ENCODE data around the gene D2HGDH.
"Not testable (repeated sequence)": the region's sequence is repeated elsewhere in the genome, so short reads cannot be mapped to it uniquely, and the experiment has no call there.

DNA sequence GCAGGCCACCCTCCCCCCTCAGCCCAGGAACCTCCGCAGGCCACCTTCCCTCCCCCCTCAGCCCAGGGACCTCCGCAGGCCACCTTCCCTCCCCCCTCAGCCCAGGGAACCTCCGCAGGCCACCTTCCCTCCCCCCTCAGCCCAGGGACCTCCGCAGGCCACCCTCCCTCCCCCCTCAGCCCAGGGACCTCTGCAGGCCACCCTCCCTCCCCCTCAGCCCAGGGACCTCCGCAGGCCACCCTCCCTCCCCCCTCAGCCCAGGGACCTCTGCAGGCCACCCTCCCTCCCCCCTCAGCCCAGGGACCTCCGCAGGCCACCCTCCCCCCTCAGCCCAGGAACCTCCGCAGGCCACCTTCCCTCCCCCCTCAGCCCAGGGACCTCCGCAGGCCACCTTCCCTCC is 71.8 kb downstream of the D2HGDH start:
- TF ChIP-seq EZH2 (optimal IDR thresholded peaks at IDR 0.05; ENCODE audit: low read depth, low read length); CTCF (IDR thresholded peaks at IDR 0.05; ENCODE audit: low read length); EZH2phosphoT487 (IDR thresholded peaks at IDR 0.05; ENCODE audit: low read length): not testable (repeated sequence)
